Tibial artery (tissue), 4 donors: ENCODE results near the gene MAP9.
"Not testable (repeated sequence)": the region's sequence is repeated elsewhere in the genome, so short reads cannot be mapped to it uniquely, and the experiment has no call there.

ENCODE experiments used
- DNase-seq, 2 donors: peaks; one replicate each; pipeline ENCODE4 v3.0.0-alpha.2; 2019
- H3K27ac ChIP-seq, 2 donors: fragments of 200-600 bp; sonication (generic) in 1 of 2; 1 replicate in 1 of 2; 2 replicates in 1 of 2; pipeline ENCODE4 v1.5.1; 2018 to 2019; ENCODE audit warnings: mild to moderate bottlenecking in 1 of 2
- H3K27me3 ChIP-seq, 2 donors: fragments of 200-600 bp; sonication (generic) in 1 of 2; one replicate each; pipeline versions ENCODE4 v1.5.1 to v1.6.0; 2016 to 2019
- H3K36me3 ChIP-seq, 3 donors: fragments of 200-600 bp; sonication (generic) in 2 of 3; one replicate each; pipeline ENCODE4 v1.5.1; 2016 to 2019; ENCODE audit warnings: mild to moderate bottlenecking in 2 of 3
- H3K4me1 ChIP-seq, 4 donors: fragments of 200-600 bp; sonication (generic) in 2 of 4; 1 replicate in 3 of 4; 2 replicates in 1 of 4; pipeline ENCODE4 v1.5.1; 2016 to 2019
- H3K4me3 ChIP-seq, 2 donors: fragments of 200-600 bp; sonication (generic) in 1 of 2; 1 replicate in 1 of 2; 2 replicates in 1 of 2; pipeline ENCODE4 v1.5.1; 2018 to 2019; ENCODE audit warnings: mild to moderate bottlenecking in 2 of 2
- H3K9me3 ChIP-seq, 3 donors: fragments of 200-600 bp; sonication (generic) in 1 of 3; one replicate each; pipeline ENCODE4 v1.5.1; 2016 to 2019
- CTCF ChIP-seq, 2 experiments: fragments of 200-600 bp in 1 of 2; fragments of 450-650 bp in 1 of 2; IDR thresholded peaks; one replicate each; pipeline ENCODE4 v1.5.1; 2017 to 2019; ENCODE audit warnings: antibody characterized with exemption in 2 of 2, mild to moderate bottlenecking in 1 of 2, moderate library complexity in 1 of 2
- intact Hi-C: fragments of 100-400 bp; cut with DNase I; formaldehyde crosslinking; loops from one replicate; pipeline ENCODE4 v1.15.0; 2023; ENCODE audit warnings: low total_unique reads

The MAP9 gene

GRCh38 chr4:155376387-155377268, at the start of gene MAP9:
TSS of gene MAP9 (minus strand) at chr4:155376965. CDS start at chr4:155375850, 1,115 bp downstream.
- no peaks in the 10 kb centered on the region for H3K9me3 ChIP-seq
- H3K4me3 ChIP-seq, result peak within 1 kb of the TSS; percentile 59 to 61
- no peaks in the 10 kb centered on the region for H3K36me3 ChIP-seq
- TF ChIP-seq CTCF (IDR thresholded peaks at IDR 0.05), result no peak
- intact Hi-C loops, result no loop called here
- H3K27ac ChIP-seq, result peak within 1 kb of the TSS; percentile 43 to 58
- H3K4me1 ChIP-seq, result peaks cover 0 to 10% (median 7%) of the 10 kb centered on the region in 4 donors
- H3K27me3 ChIP-seq, result no peaks in the 10 kb centered on the region
- peak; percentile 82 to 93 for DNase-seq

- H3K27ac ChIP-seq, H3K36me3 ChIP-seq, H3K9me3 ChIP-seq, H3K4me3 ChIP-seq, DNase-seq, intact Hi-C loops, H3K27me3 ChIP-seq: not testable (repeated sequence)
- H3K4me1 ChIP-seq, result peaks cover 0 to 40% (median 4%) of the 10 kb centered on the region in 4 donors
Observed at GRCh38 chr4:155424778-155425177, 48.0 kb upstream of the MAP9 start.

- Histone ChIP-seq H3K4me3 (no peak overlapping the region), H3K9me3 (no peaks in the 10 kb centered on the region), H3K27me3 (no peaks in the 10 kb centered on the region), H3K27ac (no peak overlapping the region), H3K36me3 (no peaks in the 10 kb centered on the region), H3K4me1 (peaks cover 0 to 40% (median 4%) of the 10 kb centered on the region in 4 donors)
- no peak for DNase-seq
- no peak for TF ChIP-seq CTCF (IDR thresholded peaks at IDR 0.05)
- intact Hi-C loops, result no loop called here
Observed at GRCh38 chr4:155423671-155424070, 46.9 kb upstream of the MAP9 start.

GRCh38 chr4:155419266-155419665, 42.5 kb upstream of the MAP9 start:
- Histone ChIP-seq H3K36me3 (no peaks in the 10 kb centered on the region), H3K4me1 (peaks cover 0 to 12% (median 0%) of the 10 kb centered on the region in 4 donors), H3K27ac (no peak overlapping the region), H3K27me3 (no peaks in the 10 kb centered on the region), H3K4me3 (no peak overlapping the region), H3K9me3 (no peaks in the 10 kb centered on the region)
- no peak for TF ChIP-seq CTCF (IDR thresholded peaks at IDR 0.05)
- no peak for DNase-seq
- intact Hi-C loops, result no loop called here

GRCh38 chr4:155415662-155416061, 38.9 kb upstream of the MAP9 start:
- intact Hi-C loops, result no loop called here
- Histone ChIP-seq H3K9me3 (no peaks in the 10 kb centered on the region), H3K4me3 (no peak overlapping the region), H3K4me1 (no peaks in the 10 kb centered on the region), H3K27ac (no peak overlapping the region), H3K36me3 (no peaks in the 10 kb centered on the region), H3K27me3 (no peaks in the 10 kb centered on the region)
- no peak for TF ChIP-seq CTCF (IDR thresholded peaks at IDR 0.05)
- DNase-seq, result no peak

- Histone ChIP-seq H3K9me3 (no peaks in the 10 kb centered on the region), H3K4me3 (no peak overlapping the region), H3K36me3 (no peaks in the 10 kb centered on the region), H3K27ac (no peak overlapping the region), H3K4me1 (no peaks in the 10 kb centered on the region), H3K27me3 (no peaks in the 10 kb centered on the region)
- TF ChIP-seq CTCF (IDR thresholded peaks at IDR 0.05), result no peak
- no peak for DNase-seq
- intact Hi-C loops, result no loop called here
Observed at GRCh38 chr4:155413451-155413850, 36.7 kb upstream of the MAP9 start.
